ENCODE measurements around the gene CHRNG.
A peak's percentile ranks its signal among the peaks of the same experiment; 100 is the strongest.

CHRNG gene

GRCh38 chr2:232496501-232497270 is 42.8 kb upstream of the CHRNG start:
- DNase-seq, result no peak
- Histone ChIP-seq H3K4me1 (ENCODE audit: control insufficient read depth, insufficient read depth, low read length, poor library complexity, severe bottlenecking) (no peaks in the 10 kb centered on the region), H3K36me3 (ENCODE audit: control insufficient read depth, insufficient read depth, low read length) (no peaks in the 10 kb centered on the region), H3K27ac (ENCODE audit: insufficient read depth, low read length, poor library complexity, severe bottlenecking) (no peak overlapping the region), H3K27me3 (replicated peaks; ENCODE audit: control insufficient read depth, insufficient read depth, low read length, poor library complexity, severe bottlenecking) (peaks cover 1% of the 10 kb centered on the region), H3K4me3 (ENCODE audit: insufficient read depth, low read depth, low read length, poor library complexity, severe bottlenecking) (no peak overlapping the region), H3K9me3 (ENCODE audit: control insufficient read depth, low read length) (no peaks in the 10 kb centered on the region)

GRCh38 chr2:232497348-232497747 is 42.1 kb upstream of the CHRNG start:
- DNase-seq, result no peak
- Histone ChIP-seq H3K9me3 (ENCODE audit: control insufficient read depth, low read length) (no peaks in the 10 kb centered on the region), H3K4me1 (ENCODE audit: control insufficient read depth, insufficient read depth, low read length, poor library complexity, severe bottlenecking) (peaks cover 2% of the 10 kb centered on the region), H3K36me3 (ENCODE audit: control insufficient read depth, insufficient read depth, low read length) (no peaks in the 10 kb centered on the region), H3K4me3 (ENCODE audit: insufficient read depth, low read depth, low read length, poor library complexity, severe bottlenecking) (no peak overlapping the region), H3K27ac (ENCODE audit: insufficient read depth, low read length, poor library complexity, severe bottlenecking) (no peak overlapping the region), H3K27me3 (replicated peaks; ENCODE audit: control insufficient read depth, insufficient read depth, low read length, poor library complexity, severe bottlenecking) (peaks cover 7% of the 10 kb centered on the region)

- Histone ChIP-seq H3K36me3 (ENCODE audit: control insufficient read depth, insufficient read depth, low read length) (no peaks in the 10 kb centered on the region), H3K27ac (ENCODE audit: insufficient read depth, low read length, poor library complexity, severe bottlenecking) (no peak overlapping the region), H3K4me3 (ENCODE audit: insufficient read depth, low read depth, low read length, poor library complexity, severe bottlenecking) (no peak overlapping the region), H3K4me1 (ENCODE audit: control insufficient read depth, insufficient read depth, low read length, poor library complexity, severe bottlenecking) (peaks cover 4% of the 10 kb centered on the region), H3K9me3 (ENCODE audit: control insufficient read depth, low read length) (no peaks in the 10 kb centered on the region), H3K27me3 (replicated peaks; ENCODE audit: control insufficient read depth, insufficient read depth, low read length, poor library complexity, severe bottlenecking) (peaks cover 8% of the 10 kb centered on the region)
- no peak for DNase-seq
These were observed 41.0 kb upstream of the CHRNG start for GRCh38 chr2:232498452-232498851.

GRCh38 chr2:232501331-232501771 is 38.1 kb upstream of the CHRNG start:
- Histone ChIP-seq H3K36me3 (ENCODE audit: control insufficient read depth, insufficient read depth, low read length) (no peaks in the 10 kb centered on the region), H3K4me1 (ENCODE audit: control insufficient read depth, insufficient read depth, low read length, poor library complexity, severe bottlenecking) (peaks cover 4% of the 10 kb centered on the region), H3K27ac (ENCODE audit: insufficient read depth, low read length, poor library complexity, severe bottlenecking) (no peak overlapping the region), H3K9me3 (ENCODE audit: control insufficient read depth, low read length) (no peaks in the 10 kb centered on the region), H3K4me3 (ENCODE audit: insufficient read depth, low read depth, low read length, poor library complexity, severe bottlenecking) (no peak overlapping the region), H3K27me3 (replicated peaks; ENCODE audit: control insufficient read depth, insufficient read depth, low read length, poor library complexity, severe bottlenecking) (peaks cover 15% of the 10 kb centered on the region)
- DNase-seq, result no peak

- no peak overlapping the region for H3K27ac ChIP-seq (ENCODE audit: insufficient read depth, low read length, poor library complexity, severe bottlenecking)
- H3K27me3 ChIP-seq (replicated peaks; ENCODE audit: control insufficient read depth, insufficient read depth, low read length, poor library complexity, severe bottlenecking), result peaks cover 15% of the 10 kb centered on the region
- H3K4me1 ChIP-seq (ENCODE audit: control insufficient read depth, insufficient read depth, low read length, poor library complexity, severe bottlenecking), result peaks cover 4% of the 10 kb centered on the region
- no peak for DNase-seq
- H3K36me3 ChIP-seq (ENCODE audit: control insufficient read depth, insufficient read depth, low read length), result no peaks in the 10 kb centered on the region
- no peak overlapping the region for H3K4me3 ChIP-seq (ENCODE audit: insufficient read depth, low read depth, low read length, poor library complexity, severe bottlenecking)
- no peaks in the 10 kb centered on the region for H3K9me3 ChIP-seq (ENCODE audit: control insufficient read depth, low read length)
These were observed 37.6 kb upstream of the CHRNG start for GRCh38 chr2:232501794-232502390.

- H3K27ac ChIP-seq (ENCODE audit: insufficient read depth, low read length, poor library complexity, severe bottlenecking), result no peak overlapping the region
- no peaks in the 10 kb centered on the region for H3K36me3 ChIP-seq (ENCODE audit: control insufficient read depth, insufficient read depth, low read length)
These were observed 37.0 kb upstream of the CHRNG start for GRCh38 chr2:232502511-232502910.

GRCh38 chr2:232502911-232503808 is 36.3 kb upstream of the CHRNG start:
- Histone ChIP-seq H3K27ac (ENCODE audit: insufficient read depth, low read length, poor library complexity, severe bottlenecking) (no peak overlapping the region), H3K9me3 (ENCODE audit: control insufficient read depth, low read length) (no peaks in the 10 kb centered on the region), H3K27me3 (replicated peaks; ENCODE audit: control insufficient read depth, insufficient read depth, low read length, poor library complexity, severe bottlenecking) (peaks cover 15% of the 10 kb centered on the region), H3K4me1 (ENCODE audit: control insufficient read depth, insufficient read depth, low read length, poor library complexity, severe bottlenecking) (peaks cover 4% of the 10 kb centered on the region), H3K36me3 (ENCODE audit: control insufficient read depth, insufficient read depth, low read length) (no peaks in the 10 kb centered on the region), H3K4me3 (ENCODE audit: insufficient read depth, low read depth, low read length, poor library complexity, severe bottlenecking) (peak overlapping the region; percentile 29)
- DNase-seq, result peak; percentile 6 to 40 (median 18)

More at GRCh38 chr2:232502511-232502910, 37.0 kb upstream of the CHRNG start:
- peak in 1 of 3 donors; percentile 22 for DNase-seq
- H3K4me3 ChIP-seq (ENCODE audit: insufficient read depth, low read depth, low read length, poor library complexity, severe bottlenecking), result no peak overlapping the region
- peaks cover 4% of the 10 kb centered on the region for H3K4me1 ChIP-seq (ENCODE audit: control insufficient read depth, insufficient read depth, low read length, poor library complexity, severe bottlenecking)
- peaks cover 15% of the 10 kb centered on the region for H3K27me3 ChIP-seq (replicated peaks; ENCODE audit: control insufficient read depth, insufficient read depth, low read length, poor library complexity, severe bottlenecking)
- H3K9me3 ChIP-seq (ENCODE audit: control insufficient read depth, low read length), result no peaks in the 10 kb centered on the region

GRCh38 chr2:232503809-232504323 is 35.6 kb upstream of the CHRNG start:
- no peak for DNase-seq
- Histone ChIP-seq H3K9me3 (ENCODE audit: control insufficient read depth, low read length) (no peaks in the 10 kb centered on the region), H3K36me3 (ENCODE audit: control insufficient read depth, insufficient read depth, low read length) (no peaks in the 10 kb centered on the region), H3K4me3 (ENCODE audit: insufficient read depth, low read depth, low read length, poor library complexity, severe bottlenecking) (no peak overlapping the region), H3K4me1 (ENCODE audit: control insufficient read depth, insufficient read depth, low read length, poor library complexity, severe bottlenecking) (peaks cover 4% of the 10 kb centered on the region), H3K27ac (ENCODE audit: insufficient read depth, low read length, poor library complexity, severe bottlenecking) (no peak overlapping the region), H3K27me3 (replicated peaks; ENCODE audit: control insufficient read depth, insufficient read depth, low read length, poor library complexity, severe bottlenecking) (peaks cover 15% of the 10 kb centered on the region)

- no peak overlapping the region for H3K27ac ChIP-seq (ENCODE audit: insufficient read depth, low read length, poor library complexity, severe bottlenecking)
- DNase-seq, result no peak
- no peaks in the 10 kb centered on the region for H3K9me3 ChIP-seq (ENCODE audit: control insufficient read depth, low read length)
- no peaks in the 10 kb centered on the region for H3K36me3 ChIP-seq (ENCODE audit: control insufficient read depth, insufficient read depth, low read length)
- H3K4me1 ChIP-seq (ENCODE audit: control insufficient read depth, insufficient read depth, low read length, poor library complexity, severe bottlenecking), result peaks cover 4% of the 10 kb centered on the region
- peaks cover 15% of the 10 kb centered on the region for H3K27me3 ChIP-seq (replicated peaks; ENCODE audit: control insufficient read depth, insufficient read depth, low read length, poor library complexity, severe bottlenecking)
- H3K4me3 ChIP-seq (ENCODE audit: insufficient read depth, low read depth, low read length, poor library complexity, severe bottlenecking), result no peak overlapping the region
These were observed 35.1 kb upstream of the CHRNG start for GRCh38 chr2:232504438-232504837.
